Prostate gland (tissue), 2 donors: ENCODE data around the gene TTC19. TPM values are rescaled to one million over a fixed set of nuclear protein-coding genes. Genes with fewer than 3 reads are reported as not detected.

ENCODE experiments used
- DNase-seq: peaks from one replicate; pipeline ENCODE4 v3.0.0-alpha.2; 2019; ENCODE audit warnings: low spot score
- H3K27ac ChIP-seq, 2 donors: fragments of 200-600 bp; sonication (generic); 2 replicates each; pipeline ENCODE4 v1.5.1; 2017 to 2019
- H3K27me3 ChIP-seq: fragments of 200-600 bp; sonication (generic); replicated peaks from 2 replicates; pipeline ENCODE4 v1.5.1; 2019; ENCODE audit not compliant: insufficient read depth
- H3K36me3 ChIP-seq, 2 donors: fragments of 200-600 bp; sonication (generic); 1 replicate in 1 of 2; 2 replicates in 1 of 2; pipeline versions ENCODE4 v1.5.1 to v1.8.1; 2017 to 2019
- H3K4me1 ChIP-seq: fragments of 200-600 bp; sonication (generic); replicated peaks from 2 replicates; pipeline ENCODE4 v1.5.1; 2019
- H3K4me3 ChIP-seq, 2 donors: fragments of 200-600 bp; sonication (generic); 2 replicates each; pipeline ENCODE4 v1.5.1; 2017 to 2019
- H3K9me3 ChIP-seq: fragments of 200-600 bp; sonication (generic); 2 replicates; pipeline ENCODE4 v1.5.1; 2017
- CTCF ChIP-seq, 4 experiments: fragments of 200-600 bp in 2 of 4; fragments of 450-650 bp in 2 of 4; sonication (generic) in 2 of 4; IDR thresholded peaks; 1 replicate in 3 of 4; 2 replicates in 1 of 4; pipeline ENCODE4 v1.5.1; 2016 to 2019; ENCODE audit warnings: antibody characterized with exemption in 4 of 4, mild to moderate bottlenecking in 2 of 4, moderate library complexity in 2 of 4
- POLR2A ChIP-seq: fragments of 450-650 bp; IDR thresholded peaks from one replicate; pipeline ENCODE4 v1.6.1; 2016; ENCODE audit warnings: antibody characterized with exemption, mild to moderate bottlenecking
- POLR2AphosphoS5 ChIP-seq: sonication (generic); formaldehyde crosslinking; IDR thresholded peaks from one replicate; pipeline ENCODE4 v1.6.1; 2017; ENCODE audit warnings: antibody characterized with exemption
- WGBS: methylation state at CpG from one replicate; pipeline ENCODE4 v1.1.5; 2018; 5-methylcytosine and 5-hydroxymethylcytosine counted together
- intact Hi-C: fragments of 100-400 bp; cut with DNase I; formaldehyde crosslinking; loops from one replicate; pipeline ENCODE4 v1.14.2; 2022
- total RNA-seq, 2 donors: library from RNA; depleted of rRNA; stranded (reverse); fragments of >200 nt; gene quantifications; one replicate each; pipeline ENCODE4 v1.1.0, GENCODE V29; 2016

TTC19 gene
- total RNA-seq, 2 donors from 2014 or later: 87.9 to 100 TPM

GRCh38 chr17:16075949-16076348, 76.3 kb downstream of the TTC19 start:
- intact Hi-C loops: no loop called here
- TF ChIP-seq CTCF (IDR thresholded peaks at IDR 0.05) (no peak), POLR2A (no peak), POLR2AphosphoS5 (no peak)
- Histone ChIP-seq H3K27me3 (no peaks in the 10 kb centered on the region), H3K4me1 (no peaks in the 10 kb centered on the region), H3K9me3 (no peaks in the 10 kb centered on the region), H3K36me3 (peaks cover 0 to 6% of the 10 kb centered on the region in 2 donors), H3K4me3 (no peak overlapping the region), H3K27ac (no peak overlapping the region)
- no peak for DNase-seq
- 93% methylated on average over 5 of the region's 5 CpGs for WGBS

Other genes with a start within 250 kb of the TTC19 start
- 10 to 100 TPM in 1 of 2 donors, 1 to 10 TPM in 1; 1.3 to 14.6 TPM for gene ADORA2B, start 54.7 kb upstream of the TTC19 start, total RNA-seq
- gene ZSWIM7, start 120 bp upstream of the TTC19 start, total RNA-seq: 10 to 100 TPM; 15.1 to 16.5 TPM
- gene NCOR1, start 215.7 kb downstream of the TTC19 start, total RNA-seq: 100 to 1,000 TPM; 123 to 209 TPM
- gene PIGL, start 217.4 kb downstream of the TTC19 start, total RNA-seq: 10 to 100 TPM; 22.5 to 74.0 TPM